Activated T-helper 17 cell treated with anti-CD3 and anti-CD28 coated beads, Interleukin-2, amount 50 U/mL, for 72 hours (primary cell): Measurements from ENCODE around the gene CA10. TPM values are rescaled to one million over a fixed set of nuclear protein-coding genes. Genes with fewer than 3 reads are reported as not detected.

ENCODE experiments used
- ATAC-seq: fragments of 150-1000 bp; cut with Tn5 transposase; replicated peaks from 2 replicates; pipeline ENCODE4 v1.10.0; 2021; ENCODE audit warnings: mild to moderate bottlenecking, moderate library complexity
- H3K27ac Mint-ChIP-seq: one replicate; pipeline ENCODE4 v1.8.0; 2022; ENCODE audit warnings: mixed read lengths
- H3K27me3 Mint-ChIP-seq: one replicate; pipeline ENCODE4 v1.8.0; 2022; ENCODE audit warnings: mixed read lengths
- H3K36me3 Mint-ChIP-seq: one replicate; pipeline ENCODE4 v1.8.0; 2022; ENCODE audit warnings: low read depth, mild to moderate bottlenecking, mixed read lengths
- H3K4me1 Mint-ChIP-seq: one replicate; pipeline ENCODE4 v1.8.0; 2022; ENCODE audit warnings: mixed read lengths
- H3K4me3 Mint-ChIP-seq: one replicate; pipeline ENCODE4 v1.8.0; 2022; ENCODE audit warnings: mild to moderate bottlenecking, mixed read lengths
- H3K9me3 Mint-ChIP-seq: one replicate; pipeline ENCODE4 v1.8.0; 2022; ENCODE audit warnings: mixed read lengths
- total RNA-seq, 2 donors: library from RNA; stranded (reverse); gene quantifications; one replicate each; pipeline ENCODE4 v1.2.3, GENCODE V29; 2022

Gene CA10
- total RNA-seq, 2 donors from 2014 or later: 0.56 TPM; not detected in 1

DNA sequence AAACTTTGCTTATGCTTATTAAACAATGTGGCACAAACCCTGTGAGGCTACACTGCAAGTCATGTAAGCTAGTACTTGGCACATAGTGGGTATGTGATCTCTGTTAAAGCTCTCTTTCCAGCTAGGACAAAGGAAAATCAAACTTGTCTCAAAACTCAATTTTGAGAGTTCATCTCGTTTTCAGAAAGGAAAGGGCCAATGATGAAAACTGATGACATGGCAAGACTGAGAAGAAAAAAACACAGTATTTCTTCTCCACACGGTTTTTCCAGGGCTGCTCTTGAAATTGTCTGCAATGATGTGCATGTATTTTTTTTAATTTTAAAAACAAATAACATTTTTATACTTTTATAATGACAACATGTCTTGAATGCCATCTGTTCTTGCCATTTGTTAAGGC lies 389.8 kb downstream of the CA10 start:
- no peaks in the 10 kb centered on the region for H3K9me3 Mint-ChIP-seq
- no peak overlapping the region for H3K4me3 Mint-ChIP-seq
- ATAC-seq: no peak
- H3K27ac Mint-ChIP-seq: no peak overlapping the region
- no peaks in the 10 kb centered on the region for H3K36me3 Mint-ChIP-seq
- H3K27me3 Mint-ChIP-seq: peaks cover 10% of the 10 kb centered on the region
- no peaks in the 10 kb centered on the region for H3K4me1 Mint-ChIP-seq

- H3K27ac Mint-ChIP-seq: no peak overlapping the region
- no peak overlapping the region for H3K4me3 Mint-ChIP-seq
- no peak for ATAC-seq
- H3K4me1 Mint-ChIP-seq: no peaks in the 10 kb centered on the region
- no peaks in the 10 kb centered on the region for H3K36me3 Mint-ChIP-seq
- H3K27me3 Mint-ChIP-seq: peaks cover 13% of the 10 kb centered on the region
- H3K9me3 Mint-ChIP-seq: no peaks in the 10 kb centered on the region
Observed at GRCh38 chr17:51767287-51767686, 391.2 kb downstream of the CA10 start.

DNA sequence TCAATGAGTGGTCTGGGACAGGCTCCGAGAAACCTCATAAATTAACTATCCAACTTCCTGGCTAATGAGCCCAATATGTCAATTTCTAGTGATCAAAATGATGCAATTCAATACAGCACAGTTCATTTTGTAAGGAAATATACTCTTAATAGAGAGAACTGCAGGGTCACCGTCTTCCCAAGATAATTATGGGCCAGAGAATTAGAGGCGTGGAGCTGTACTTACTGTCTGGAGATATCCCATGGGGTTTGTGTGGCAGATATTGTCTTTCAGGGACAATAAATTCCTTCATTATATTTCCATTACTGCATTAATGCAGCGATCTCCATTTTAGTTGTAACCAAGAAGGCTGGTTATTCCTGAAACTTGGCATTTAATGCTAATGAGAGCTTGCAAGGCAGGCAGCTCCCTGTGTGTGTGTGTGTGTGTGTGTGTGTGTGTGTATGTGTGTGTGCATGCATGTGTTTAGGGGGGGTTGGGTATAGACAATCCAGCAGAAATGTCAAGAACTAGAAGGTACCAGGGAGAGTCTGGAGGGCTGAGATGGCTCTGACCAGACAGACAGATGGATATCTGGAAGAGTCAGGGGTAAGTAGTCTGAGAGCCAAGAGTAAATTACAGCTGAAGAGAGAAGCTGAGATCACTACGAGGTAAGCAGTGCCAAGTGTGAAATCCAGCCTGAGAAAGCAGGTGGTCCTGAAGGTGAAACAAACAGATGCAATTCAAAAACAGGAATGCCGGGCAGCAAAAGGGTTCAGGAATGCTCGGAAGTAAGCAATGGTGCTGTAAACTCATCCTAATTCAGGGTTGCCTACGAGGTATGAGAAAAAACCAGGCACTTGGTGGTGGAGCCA lies 393.0 kb downstream of the CA10 start:
- H3K9me3 Mint-ChIP-seq: no peaks in the 10 kb centered on the region
- no peaks in the 10 kb centered on the region for H3K4me1 Mint-ChIP-seq
- ATAC-seq: no peak

GRCh38 chr17:51764387-51764971 lies 394.0 kb downstream of the CA10 start:
- no peak overlapping the region for H3K27ac Mint-ChIP-seq
- H3K4me1 Mint-ChIP-seq: no peaks in the 10 kb centered on the region
- no peaks in the 10 kb centered on the region for H3K9me3 Mint-ChIP-seq
- peaks cover 22% of the 10 kb centered on the region for H3K27me3 Mint-ChIP-seq
- H3K4me3 Mint-ChIP-seq: no peak overlapping the region
- ATAC-seq: peak; percentile 83
- H3K36me3 Mint-ChIP-seq: no peaks in the 10 kb centered on the region

More for the DNA sequence above, 393.0 kb downstream of the CA10 start:
- no peak overlapping the region for H3K27ac Mint-ChIP-seq
- H3K36me3 Mint-ChIP-seq: no peaks in the 10 kb centered on the region
- peaks cover 17% of the 10 kb centered on the region for H3K27me3 Mint-ChIP-seq
- H3K4me3 Mint-ChIP-seq: no peak overlapping the region

GRCh38 chr17:51763058-51763457 lies 395.5 kb downstream of the CA10 start:
- Mint-ChIP-seq H3K27ac (no peak overlapping the region), H3K4me3 (no peak overlapping the region), H3K27me3 (peaks cover 17% of the 10 kb centered on the region), H3K36me3 (no peaks in the 10 kb centered on the region), H3K4me1 (no peaks in the 10 kb centered on the region), H3K9me3 (no peaks in the 10 kb centered on the region)
- ATAC-seq: no peak

- H3K27ac Mint-ChIP-seq: no peak overlapping the region
- no peak overlapping the region for H3K4me3 Mint-ChIP-seq
- no peaks in the 10 kb centered on the region for H3K4me1 Mint-ChIP-seq
- ATAC-seq: no peak
- H3K36me3 Mint-ChIP-seq: no peaks in the 10 kb centered on the region
- H3K27me3 Mint-ChIP-seq: peaks cover 21% of the 10 kb centered on the region
- H3K9me3 Mint-ChIP-seq: no peaks in the 10 kb centered on the region
Observed at GRCh38 chr17:51761105-51761504, 397.4 kb downstream of the CA10 start.

DNA sequence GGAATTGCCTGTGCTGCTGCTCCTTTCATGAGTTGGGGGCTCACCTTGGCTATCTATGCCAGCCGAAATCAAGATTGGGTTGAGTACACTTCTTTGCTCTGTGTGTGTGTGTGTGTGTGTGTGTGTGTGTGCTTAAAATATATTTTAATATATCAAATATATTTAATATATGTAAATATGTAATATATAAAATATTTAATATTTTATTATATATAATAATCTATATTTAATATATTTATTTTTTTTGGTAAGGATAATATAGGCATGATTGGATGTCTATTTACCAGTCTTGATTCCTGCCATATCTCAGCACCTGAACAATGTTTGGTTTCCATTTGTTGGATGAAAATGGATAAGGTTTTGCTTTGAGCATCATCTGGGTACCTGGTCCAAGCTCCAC lies 399.3 kb downstream of the CA10 start:
- Mint-ChIP-seq H3K27me3 (peaks cover 19% of the 10 kb centered on the region), H3K4me3 (no peak overlapping the region), H3K27ac (no peak overlapping the region), H3K4me1 (no peaks in the 10 kb centered on the region), H3K9me3 (no peaks in the 10 kb centered on the region), H3K36me3 (no peaks in the 10 kb centered on the region)
- ATAC-seq: no peak

DNA sequence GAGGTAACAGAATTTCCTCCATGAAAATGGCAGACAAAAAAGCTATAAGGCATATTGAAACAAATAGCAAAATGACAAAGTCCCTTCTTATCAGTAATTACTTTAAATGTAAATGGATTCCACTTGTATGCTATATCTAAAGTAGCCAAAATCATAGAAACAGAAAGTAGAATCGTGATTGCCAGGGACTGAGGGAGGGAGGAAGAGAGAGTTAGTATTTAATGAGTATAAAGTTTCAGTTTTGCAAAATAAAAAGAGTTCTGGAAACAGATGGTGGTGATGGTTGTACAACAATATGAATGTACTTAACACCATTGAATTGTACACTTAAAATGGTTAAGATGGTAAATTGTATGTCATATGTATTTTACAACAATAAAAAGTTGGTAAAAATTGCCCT lies 407.4 kb downstream of the CA10 start:
- Mint-ChIP-seq H3K27ac (no peak overlapping the region), H3K4me3 (no peak overlapping the region), H3K9me3 (no peaks in the 10 kb centered on the region), H3K4me1 (no peaks in the 10 kb centered on the region), H3K27me3 (no peaks in the 10 kb centered on the region), H3K36me3 (no peaks in the 10 kb centered on the region)
- no peak for ATAC-seq

GRCh38 chr17:51748749-51749604 lies 409.5 kb downstream of the CA10 start:
- no peaks in the 10 kb centered on the region for H3K36me3 Mint-ChIP-seq
- H3K27me3 Mint-ChIP-seq: no peaks in the 10 kb centered on the region
- no peak for ATAC-seq
- no peaks in the 10 kb centered on the region for H3K4me1 Mint-ChIP-seq
- no peak overlapping the region for H3K4me3 Mint-ChIP-seq
- H3K27ac Mint-ChIP-seq: no peak overlapping the region
- H3K9me3 Mint-ChIP-seq: no peaks in the 10 kb centered on the region

- H3K36me3 Mint-ChIP-seq: no peaks in the 10 kb centered on the region
- H3K9me3 Mint-ChIP-seq: no peaks in the 10 kb centered on the region
- H3K27ac Mint-ChIP-seq: no peak overlapping the region
- ATAC-seq: no peak
- no peaks in the 10 kb centered on the region for H3K27me3 Mint-ChIP-seq
- no peaks in the 10 kb centered on the region for H3K4me1 Mint-ChIP-seq
- H3K4me3 Mint-ChIP-seq: no peak overlapping the region
Observed at GRCh38 chr17:51746421-51746820, 412.1 kb downstream of the CA10 start.

DNA sequence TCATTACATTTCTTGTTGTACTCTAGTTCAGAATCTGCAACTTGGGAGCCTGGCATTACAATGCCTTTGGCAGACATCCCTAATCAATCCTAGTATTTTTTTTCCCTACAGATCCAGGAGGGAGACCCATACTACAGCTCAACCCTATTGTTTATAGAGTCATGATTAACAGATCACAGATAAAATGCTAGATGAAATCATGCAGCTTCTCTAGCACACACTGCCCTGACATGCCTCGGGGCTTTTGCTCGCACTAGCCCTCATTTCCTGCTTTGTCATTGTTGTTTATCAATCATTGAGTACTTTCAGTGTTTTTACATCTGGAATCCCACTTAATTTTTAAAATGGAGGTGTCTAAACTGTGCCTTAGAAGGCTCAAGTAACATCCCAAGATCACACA lies 412.5 kb downstream of the CA10 start:
- Mint-ChIP-seq H3K27ac (no peak overlapping the region), H3K4me3 (no peak overlapping the region), H3K9me3 (no peaks in the 10 kb centered on the region), H3K4me1 (no peaks in the 10 kb centered on the region), H3K36me3 (no peaks in the 10 kb centered on the region), H3K27me3 (no peaks in the 10 kb centered on the region)
- ATAC-seq: no peak

GRCh38 chr17:51743477-51743876 lies 415.0 kb downstream of the CA10 start:
- no peak for ATAC-seq
- Mint-ChIP-seq H3K27me3 (peaks cover 3% of the 10 kb centered on the region), H3K4me3 (no peak overlapping the region), H3K4me1 (no peaks in the 10 kb centered on the region), H3K27ac (no peak overlapping the region), H3K9me3 (peaks cover 3% of the 10 kb centered on the region), H3K36me3 (no peaks in the 10 kb centered on the region)

DNA sequence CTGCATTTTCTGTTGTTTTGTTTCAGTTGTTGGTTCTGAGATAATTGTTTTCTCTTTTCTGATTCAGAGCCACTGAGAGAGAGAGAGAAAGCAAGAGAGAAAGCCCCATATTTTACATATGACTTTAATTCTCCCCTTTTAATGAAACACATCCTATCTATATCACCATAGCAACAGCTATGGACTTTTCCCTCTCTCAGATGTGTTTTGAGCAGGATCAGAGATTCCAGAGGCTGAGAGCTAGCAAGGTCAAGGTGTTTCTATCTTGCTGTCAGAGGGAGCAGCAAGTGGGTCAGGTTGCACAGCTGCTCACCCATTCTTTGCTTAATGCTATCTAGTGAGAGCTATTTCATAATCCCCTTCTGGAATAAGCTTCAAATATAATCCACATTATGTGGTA lies 415.9 kb downstream of the CA10 start:
- Mint-ChIP-seq H3K36me3 (no peaks in the 10 kb centered on the region), H3K4me1 (no peaks in the 10 kb centered on the region), H3K9me3 (peaks cover 3% of the 10 kb centered on the region), H3K27ac (no peak overlapping the region), H3K4me3 (no peak overlapping the region), H3K27me3 (peaks cover 3% of the 10 kb centered on the region)
- no peak for ATAC-seq

DNA sequence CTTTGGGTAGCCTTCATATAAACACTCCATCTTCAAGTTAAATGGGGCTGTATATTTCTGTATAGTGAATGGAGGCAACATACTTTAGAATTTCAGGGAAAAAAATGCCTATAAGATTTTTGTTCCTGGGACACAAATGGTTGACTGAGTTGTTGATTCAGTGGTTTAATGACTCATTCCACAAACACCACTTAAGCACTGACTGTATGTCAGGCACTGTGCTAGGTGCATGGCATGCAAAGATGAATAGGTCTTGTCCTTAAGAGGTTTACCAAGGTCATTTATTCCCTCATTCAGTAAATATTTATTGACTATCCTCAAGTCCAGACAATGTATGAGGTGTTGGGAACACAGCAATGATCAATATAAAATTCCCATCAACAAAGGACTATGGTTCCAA lies 417.1 kb downstream of the CA10 start:
- no peaks in the 10 kb centered on the region for H3K4me1 Mint-ChIP-seq
- peaks cover 3% of the 10 kb centered on the region for H3K27me3 Mint-ChIP-seq
- no peaks in the 10 kb centered on the region for H3K36me3 Mint-ChIP-seq
- no peak for ATAC-seq
- no peak overlapping the region for H3K4me3 Mint-ChIP-seq
- no peak overlapping the region for H3K27ac Mint-ChIP-seq
- peaks cover 3% of the 10 kb centered on the region for H3K9me3 Mint-ChIP-seq

- ATAC-seq: no peak
- peaks cover 3% of the 10 kb centered on the region for H3K27me3 Mint-ChIP-seq
- no peaks in the 10 kb centered on the region for H3K4me1 Mint-ChIP-seq
- peaks cover 3% of the 10 kb centered on the region for H3K9me3 Mint-ChIP-seq
- no peak overlapping the region for H3K4me3 Mint-ChIP-seq
- H3K27ac Mint-ChIP-seq: no peak overlapping the region
- H3K36me3 Mint-ChIP-seq: no peaks in the 10 kb centered on the region
Observed at GRCh38 chr17:51740531-51740930, 418.0 kb downstream of the CA10 start.
